DND-41 (cell line): ENCODE results near the gene KCNN3.

Source experiments
- ATAC-seq: fragments of 200-7000 bp; cut with Tn5 transposase; 3 replicates; pipeline ENCODE4 v1.9.1; 2021; ENCODE audit warnings: low read depth; ENCODE audit not compliant: insufficient read depth
- DNase-seq: peaks from one replicate; pipeline ENCODE4 v3.0.0-alpha.2; 2020
- H2AFZ ChIP-seq: 2 replicates; pipeline ENCODE4 v1.6.0; 2012; ENCODE audit warnings: low read depth, low read length
- H3K27ac ChIP-seq: 2 replicates; pipeline ENCODE4 v1.5.1; 2012; ENCODE audit warnings: low read length, inconsistent platforms
- H3K27me3 ChIP-seq: fragments of 200-600 bp; sonication (generic); 2 replicates; pipeline ENCODE4 v1.6.0; 2012; ENCODE audit warnings: low read length, mild to moderate bottlenecking, inconsistent platforms; ENCODE audit not compliant: insufficient read depth, poor library complexity
- H3K36me3 ChIP-seq: 2 replicates; pipeline ENCODE4 v1.5.1; 2012; ENCODE audit warnings: low read length, inconsistent platforms; ENCODE audit not compliant: insufficient read depth
- H3K4me1 ChIP-seq: 2 replicates; pipeline ENCODE4 v1.5.1; 2012; ENCODE audit warnings: mild to moderate bottlenecking, low read length; ENCODE audit not compliant: insufficient read depth
- H3K4me2 ChIP-seq: 2 replicates; pipeline ENCODE4 v1.6.0; 2012; ENCODE audit warnings: mild to moderate bottlenecking, moderate library complexity, low read length, inconsistent platforms; ENCODE audit not compliant: insufficient read depth
- H3K4me3 ChIP-seq, 2 experiments: fragments of 200-600 bp in 1 of 2; shearing (Covaris generic) in 1 of 2; 2 replicates each; pipeline ENCODE4 v1.5.1; 2012 to 2016; ENCODE audit warnings: inconsistent platforms in 2 of 2, low read length in 2 of 2, mild to moderate bottlenecking in 2 of 2, low read depth in 1 of 2, moderate library complexity in 1 of 2
- H3K79me2 ChIP-seq: 2 replicates; pipeline ENCODE4 v1.6.0; 2012; ENCODE audit warnings: low read length, inconsistent platforms; ENCODE audit not compliant: insufficient read depth
- H3K9ac ChIP-seq: 2 replicates; pipeline ENCODE4 v1.6.0; 2012; ENCODE audit warnings: low read depth, mild to moderate bottlenecking, inconsistent platforms, low read length, moderate library complexity
- H3K9me3 ChIP-seq: 2 replicates; pipeline ENCODE4 v1.5.1; 2012; ENCODE audit warnings: low read length, moderate library complexity, mild to moderate bottlenecking, inconsistent platforms; ENCODE audit not compliant: insufficient read depth, severe bottlenecking
- H4K20me1 ChIP-seq: 2 replicates; pipeline ENCODE4 v1.6.0; 2012; ENCODE audit warnings: low read length; ENCODE audit not compliant: insufficient read depth
- CTCF ChIP-seq: IDR thresholded peaks from 2 replicates; pipeline ENCODE4 v1.5.1; 2012; ENCODE audit warnings: borderline replicate concordance, low read length, moderate library complexity, mild to moderate bottlenecking; ENCODE audit not compliant: poor library complexity, severe bottlenecking; ENCODE audit errors: extremely low read depth
- EZH2 ChIP-seq: IDR thresholded peaks from 3 replicates; pipeline ENCODE4 v1.6.1; 2012; ENCODE audit warnings: borderline replicate concordance, low read depth, mild to moderate bottlenecking, moderate library complexity, low read length, inconsistent platforms; ENCODE audit not compliant: severe bottlenecking

Gene KCNN3

GRCh38 chr1:154862907-154863306 is 7.2 kb downstream of the KCNN3 start:
- no peaks in the 10 kb centered on the region for H3K36me3 ChIP-seq
- no peak overlapping the region for H3K9ac ChIP-seq
- no peak for TF ChIP-seq EZH2
- H3K27me3 ChIP-seq, result peaks cover 8% of the 10 kb centered on the region
- DNase-seq (no peak), ATAC-seq (no peak)
- H3K4me2 ChIP-seq, result no peak overlapping the region
- H3K4me1 ChIP-seq, result no peaks in the 10 kb centered on the region
- H3K4me3 ChIP-seq, result no peak overlapping the region
- no peaks in the 10 kb centered on the region for H3K9me3 ChIP-seq
- no peaks in the 10 kb centered on the region for H4K20me1 ChIP-seq
- H2AFZ ChIP-seq, result no peak overlapping the region
- no peak overlapping the region for H3K27ac ChIP-seq
- no peaks in the 10 kb centered on the region for H3K79me2 ChIP-seq

GRCh38 chr1:154861607-154862094 is 8.4 kb downstream of the KCNN3 start:
- no peak overlapping the region for H3K4me3 ChIP-seq
- H3K4me1 ChIP-seq, result no peaks in the 10 kb centered on the region
- no peaks in the 10 kb centered on the region for H3K36me3 ChIP-seq
- H3K27ac ChIP-seq, result no peak overlapping the region
- TF ChIP-seq EZH2, result no peak
- no peak for TF ChIP-seq CTCF
- no peak overlapping the region for H3K4me2 ChIP-seq
- no peaks in the 10 kb centered on the region for H3K9me3 ChIP-seq
- H4K20me1 ChIP-seq, result 0 out of 2 replicates have a peak, but pooled peaks cover 2% of the 10 kb centered on the region
- DNase-seq (no peak), ATAC-seq (no peak)
- H3K79me2 ChIP-seq, result no peaks in the 10 kb centered on the region
- H2AFZ ChIP-seq, result no peak overlapping the region
- H3K27me3 ChIP-seq, result peaks cover 8% of the 10 kb centered on the region
- no peak overlapping the region for H3K9ac ChIP-seq

GRCh38 chr1:154860156-154860870 is 9.8 kb downstream of the KCNN3 start:
- no peak overlapping the region for H3K4me3 ChIP-seq
- peak; percentile 62; the same call in 2 of the 3 replicates for ATAC-seq
- H3K9ac ChIP-seq, result no peak overlapping the region
- H3K79me2 ChIP-seq, result no peaks in the 10 kb centered on the region
- 0 out of 2 replicates have a peak, but pooled peaks cover 4% of the 10 kb centered on the region for H4K20me1 ChIP-seq
- H3K27ac ChIP-seq, result no peak overlapping the region
- no peaks in the 10 kb centered on the region for H3K9me3 ChIP-seq
- no peaks in the 10 kb centered on the region for H3K36me3 ChIP-seq
- DNase-seq, result peak; percentile 27
- no peaks in the 10 kb centered on the region for H3K4me1 ChIP-seq
- TF ChIP-seq EZH2 (no peak), CTCF (no peak)
- peaks cover 8% of the 10 kb centered on the region for H3K27me3 ChIP-seq
- H2AFZ ChIP-seq, result no peak overlapping the region
- no peak overlapping the region for H3K4me2 ChIP-seq

- Histone ChIP-seq H3K9me3 (no peaks in the 10 kb centered on the region), H2AFZ (no peak overlapping the region), H3K36me3 (no peaks in the 10 kb centered on the region), H3K79me2 (no peaks in the 10 kb centered on the region), H3K4me2 (no peak overlapping the region), H3K9ac (no peak overlapping the region), H3K27me3 (peaks cover 8% of the 10 kb centered on the region), H3K27ac (no peak overlapping the region), H4K20me1 (0 out of 2 replicates have a peak, but pooled peaks cover 4% of the 10 kb centered on the region), H3K4me3 (no peak overlapping the region), H3K4me1 (no peaks in the 10 kb centered on the region)
- ATAC-seq (no peak), DNase-seq (no peak)
- TF ChIP-seq CTCF (no peak), EZH2 (no peak)
These were observed 10.3 kb downstream of the KCNN3 start for GRCh38 chr1:154859786-154860155.
